Thymus (tissue), 11 donors: ENCODE measurements around the gene RBPMS2. TPM values are rescaled to one million over a fixed set of nuclear protein-coding genes. Genes with fewer than 3 reads are reported as not detected.

Source experiments
- DNase-seq, 9 donors: peaks; one replicate each; pipeline ENCODE4 v3.0.0-alpha.2; 2013; ENCODE audit warnings: low spot score in 9 of 9, low read depth in 6 of 9, missing footprints in 1 of 9
- H3K27ac ChIP-seq, 2 donors: one replicate each; pipeline ENCODE4 v1.5.1; 2013; ENCODE audit warnings: control low read depth in 1 of 2, low read depth in 1 of 2, low read length in 1 of 2, mild to moderate bottlenecking in 1 of 2, moderate library complexity in 1 of 2
- H3K27me3 ChIP-seq, 2 donors: one replicate each; pipeline ENCODE4 v1.5.1; 2013; ENCODE audit warnings: low read length in 1 of 2; ENCODE audit not compliant: control insufficient read depth in 2 of 2, insufficient read depth in 1 of 2
- H3K36me3 ChIP-seq, 2 donors: one replicate each; pipeline ENCODE4 v1.5.1; 2013; ENCODE audit warnings: low read length in 1 of 2, mild to moderate bottlenecking in 1 of 2, moderate library complexity in 1 of 2; ENCODE audit not compliant: control insufficient read depth in 2 of 2, insufficient read depth in 2 of 2
- H3K4me1 ChIP-seq, 2 donors: one replicate each; pipeline ENCODE4 v1.5.1; 2013; ENCODE audit warnings: low read length in 2 of 2; ENCODE audit not compliant: control insufficient read depth in 2 of 2, insufficient read depth in 2 of 2
- H3K4me3 ChIP-seq, 2 donors: one replicate each; pipeline ENCODE4 v1.5.1; 2013; ENCODE audit warnings: low read length in 2 of 2, control low read depth in 1 of 2, mild to moderate bottlenecking in 1 of 2
- H3K9me3 ChIP-seq, 2 donors: one replicate each; pipeline ENCODE4 v1.5.1; 2013; ENCODE audit warnings: low read length in 1 of 2, mild to moderate bottlenecking in 1 of 2; ENCODE audit not compliant: control insufficient read depth in 2 of 2, insufficient read depth in 1 of 2
- WGBS: extraction: QIAGEN DNeasy Blood & Tissue Kit; methylation state at CpG from one replicate; pipeline ENCODE4 v1.1.7; 2013; 5-methylcytosine and 5-hydroxymethylcytosine counted together
- polyA plus RNA-seq: library from polyadenylated mRNA; stranded (reverse); fragments of 200-250 nt; gene quantifications from one replicate; pipeline ENCODE4 v1.2.3, GENCODE V29; 2013
- total RNA-seq: library from RNA; stranded (reverse); fragments of 120-200 nt; gene quantifications from one replicate; pipeline ENCODE4 v1.2.4, GENCODE V29; 2013
- donor health status: healthy.

The RBPMS2 gene
- total and polyA plus RNA-seq, 2 donors = 0.19 to 4.2 TPM

DNA sequence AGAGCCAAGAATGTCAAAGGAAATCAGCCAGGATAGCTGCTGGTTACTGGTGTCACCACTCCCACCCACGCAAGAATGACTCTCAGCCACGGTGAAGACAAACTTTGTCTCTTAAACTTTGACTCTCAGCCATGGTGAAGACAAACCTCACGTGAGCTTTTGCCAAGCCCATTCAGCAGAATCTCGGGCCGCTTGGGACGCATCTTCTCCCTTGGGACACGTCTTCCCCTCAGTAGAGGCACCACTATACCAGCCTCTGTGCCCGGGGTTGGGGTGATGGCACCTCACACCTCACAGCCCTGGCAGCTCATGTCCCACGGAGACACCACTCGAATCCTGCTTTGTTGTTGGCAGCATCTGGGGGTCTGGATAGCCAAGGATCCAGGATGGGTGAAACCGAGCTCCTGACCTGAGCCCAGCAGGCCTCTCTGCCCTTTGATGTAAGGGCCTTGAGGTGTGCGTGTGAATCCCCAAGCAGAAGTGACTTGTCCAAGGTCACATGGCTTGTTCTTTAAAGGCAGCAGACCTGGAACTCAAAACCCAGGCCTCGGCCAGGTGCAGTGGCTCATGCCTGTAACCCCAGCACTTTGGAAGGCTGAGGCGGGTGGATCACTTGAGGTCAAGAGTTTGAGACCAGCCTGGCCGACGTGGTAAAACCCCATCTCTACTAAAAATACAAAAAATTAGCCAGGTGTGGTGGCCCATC, 21.8 kb downstream of the RBPMS2 start:
- peaks cover 0 to 7% of the 10 kb centered on the region in 2 donors for H3K4me1 ChIP-seq
- no peak overlapping the region for H3K4me3 ChIP-seq
- no peaks in the 10 kb centered on the region for H3K27me3 ChIP-seq
- H3K9me3 ChIP-seq = no peaks in the 10 kb centered on the region
- no peak overlapping the region for H3K27ac ChIP-seq
- WGBS = 96% methylated on average over 16 of the region's 16 CpGs
- DNase-seq = no peak
- no peaks in the 10 kb centered on the region for H3K36me3 ChIP-seq

DNA sequence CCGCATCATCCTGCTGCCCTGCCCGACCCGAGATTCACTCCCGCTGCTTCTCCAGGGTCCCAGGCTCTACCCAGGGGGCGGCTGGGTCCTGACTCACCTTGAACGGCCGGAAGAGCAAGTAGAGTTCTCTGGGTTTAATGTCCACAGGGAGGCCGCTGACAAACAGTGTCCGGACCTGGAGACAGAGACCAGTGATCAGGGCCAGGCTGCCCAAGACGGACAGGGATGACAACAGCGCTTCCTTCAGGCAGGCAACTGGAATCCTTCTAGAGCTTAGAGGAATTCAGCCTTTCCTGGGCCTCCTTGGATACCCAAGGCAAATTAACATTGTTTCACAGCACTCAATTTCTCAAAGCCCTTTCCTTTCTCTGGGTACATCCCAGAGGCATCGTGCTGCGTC, 23.9 kb downstream of the RBPMS2 start:
- Histone ChIP-seq H3K36me3 (no peaks in the 10 kb centered on the region), H3K9me3 (no peaks in the 10 kb centered on the region), H3K27ac (no peak overlapping the region), H3K4me1 (peaks cover 0 to 19% of the 10 kb centered on the region in 2 donors), H3K27me3 (no peaks in the 10 kb centered on the region), H3K4me3 (no peak overlapping the region)
- no peak for DNase-seq
- WGBS = 98% methylated on average over 13 of the region's 13 CpGs

DNA sequence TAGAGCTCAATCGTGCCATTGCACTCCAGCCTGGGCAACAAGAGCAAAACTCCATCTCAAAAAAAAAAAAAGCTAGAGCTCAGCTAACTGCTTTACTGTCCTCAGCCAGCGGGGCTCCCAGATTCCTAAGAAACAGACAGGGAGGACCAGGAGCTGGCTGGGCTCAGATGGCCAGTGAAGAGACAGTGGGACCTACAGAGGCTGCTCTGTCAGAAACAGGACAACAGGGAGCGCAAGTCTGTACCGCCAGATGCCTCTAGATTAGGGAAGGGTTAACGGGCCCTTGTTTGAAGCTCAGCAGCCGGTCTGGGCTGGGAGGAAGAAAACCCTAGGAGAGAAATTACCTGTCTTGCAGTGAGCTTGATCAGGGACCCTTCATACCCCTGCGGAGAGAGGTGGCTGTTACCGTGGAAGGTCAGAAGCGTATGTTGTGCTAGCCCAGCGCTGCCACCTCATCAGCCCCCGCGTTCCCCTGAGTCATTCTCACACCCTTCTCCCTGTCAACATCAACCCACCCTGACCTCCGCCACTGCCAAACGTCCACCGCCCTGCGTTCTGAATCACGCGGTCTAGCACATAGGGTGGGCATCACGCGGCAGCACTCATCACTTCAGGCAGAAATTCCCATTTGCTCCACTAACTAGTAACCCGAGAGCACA, 25.3 kb downstream of the RBPMS2 start:
- no peak for DNase-seq
- 89% methylated on average over 21 of the region's 21 CpGs for whole genome bisulfite sequencing

DNA sequence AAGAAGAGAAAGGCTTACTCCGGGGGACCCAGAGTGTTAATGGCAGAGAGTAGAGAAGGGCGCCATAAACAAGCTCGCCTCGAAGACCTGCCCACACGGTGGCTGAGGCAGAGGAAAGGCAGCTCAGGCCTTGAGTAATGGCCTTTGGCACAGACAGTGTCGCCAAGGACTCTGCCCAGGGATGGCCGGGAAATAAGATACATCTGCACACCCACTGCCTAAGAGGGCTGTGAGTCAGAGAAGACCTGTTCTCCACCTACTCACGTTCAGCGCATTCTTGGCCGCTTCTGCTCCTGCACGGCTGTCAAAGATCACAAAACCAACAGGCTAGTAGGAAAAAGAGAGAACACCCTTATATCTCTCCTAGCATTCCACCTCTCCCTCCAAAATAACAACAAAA, 26.2 kb downstream of the RBPMS2 start:
- peaks cover 0 to 20% of the 10 kb centered on the region in 2 donors for H3K4me1 ChIP-seq
- no peaks in the 10 kb centered on the region for H3K36me3 ChIP-seq
- no peaks in the 10 kb centered on the region for H3K9me3 ChIP-seq
- no peak for DNase-seq
- WGBS = 93% methylated on average over 11 of the region's 11 CpGs
- H3K27ac ChIP-seq = peak overlapping the region in 1 of 2 donors; percentile 42
- no peaks in the 10 kb centered on the region for H3K27me3 ChIP-seq
- H3K4me3 ChIP-seq = no peak overlapping the region

More for the DNA sequence above, 25.3 kb downstream of the RBPMS2 start:
- Histone ChIP-seq H3K4me1 (peaks cover 0 to 20% of the 10 kb centered on the region in 2 donors), H3K4me3 (no peak overlapping the region), H3K27ac (no peak overlapping the region), H3K9me3 (no peaks in the 10 kb centered on the region), H3K36me3 (no peaks in the 10 kb centered on the region), H3K27me3 (no peaks in the 10 kb centered on the region)

DNA sequence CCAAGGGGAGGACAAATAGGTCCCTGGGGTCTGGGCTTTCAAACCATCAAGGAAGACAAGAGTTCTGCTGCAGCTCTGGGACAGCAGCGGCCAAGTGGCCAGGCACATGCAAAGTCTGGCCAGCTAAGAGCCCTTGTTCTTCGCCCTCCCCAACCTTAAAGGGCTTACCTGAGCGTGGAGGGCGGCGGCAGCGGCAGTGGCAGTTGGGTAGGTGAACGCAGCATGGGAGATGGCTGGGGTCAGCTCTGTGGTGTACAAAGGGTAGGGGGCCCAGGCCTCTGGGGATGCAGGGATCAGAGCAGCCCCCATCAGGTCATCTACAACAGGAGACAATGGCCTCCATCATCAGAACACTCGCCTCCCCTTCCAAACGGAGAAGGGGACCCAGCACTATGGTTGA, 27.1 kb downstream of the RBPMS2 start:
- Histone ChIP-seq H3K4me3 (no peak overlapping the region), H3K4me1 (peaks cover 0 to 18% of the 10 kb centered on the region in 2 donors), H3K36me3 (no peaks in the 10 kb centered on the region), H3K27me3 (no peaks in the 10 kb centered on the region), H3K9me3 (no peaks in the 10 kb centered on the region), H3K27ac (peak overlapping the region in 1 of 2 donors; percentile 56)
- no peak for DNase-seq
- WGBS = 98% methylated on average over 9 of the region's 9 CpGs

DNA sequence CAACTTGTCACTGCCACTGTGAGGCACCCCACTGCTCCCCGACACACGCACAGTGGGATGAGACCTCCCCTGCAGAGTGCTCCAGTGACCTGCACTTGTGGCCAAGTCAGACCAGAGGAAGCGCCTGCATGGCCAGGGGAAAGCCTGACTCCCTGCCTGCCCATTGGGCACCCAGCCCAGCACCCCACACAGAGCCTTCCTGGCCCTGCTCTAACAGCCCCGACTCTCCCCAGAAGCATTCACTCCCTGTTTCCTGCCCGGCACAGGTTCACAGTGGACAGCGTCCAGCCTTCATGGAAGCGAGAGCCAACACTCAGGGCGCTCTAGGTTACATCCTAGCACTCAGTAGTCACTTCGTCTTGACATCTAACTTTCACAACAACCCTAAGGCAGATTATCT, 27.8 kb downstream of the RBPMS2 start:
- H3K4me1 ChIP-seq = peaks cover 0 to 18% of the 10 kb centered on the region in 2 donors
- H3K27ac ChIP-seq = no peak overlapping the region
- no peaks in the 10 kb centered on the region for H3K9me3 ChIP-seq
- WGBS = 91% methylated on average over 9 of the region's 9 CpGs
- H3K27me3 ChIP-seq = no peaks in the 10 kb centered on the region
- H3K4me3 ChIP-seq = no peak overlapping the region
- DNase-seq = no peak
- no peaks in the 10 kb centered on the region for H3K36me3 ChIP-seq

DNA sequence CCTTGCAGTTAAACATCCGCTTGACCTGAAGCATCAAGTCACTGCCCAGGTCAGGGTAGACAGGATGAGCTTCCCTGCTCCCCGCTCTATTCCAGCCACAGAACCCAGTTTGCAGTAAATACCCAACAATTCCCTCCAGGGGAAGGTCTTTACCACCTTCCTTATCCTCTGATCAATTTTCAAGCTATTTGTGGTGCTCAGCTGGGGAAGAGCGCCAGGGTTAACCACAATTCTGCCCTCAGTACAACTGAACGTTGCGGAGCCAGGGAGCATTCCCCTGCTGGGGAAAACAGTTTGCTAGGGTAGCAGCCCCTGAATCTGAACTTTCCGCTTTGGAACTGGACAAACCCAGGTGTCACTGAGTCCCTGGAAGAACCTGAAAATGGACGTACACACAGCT, 28.5 kb downstream of the RBPMS2 start:
- Histone ChIP-seq H3K36me3 (no peaks in the 10 kb centered on the region), H3K4me1 (peaks cover 0 to 18% of the 10 kb centered on the region in 2 donors), H3K27me3 (no peaks in the 10 kb centered on the region), H3K4me3 (no peak overlapping the region), H3K27ac (no peak overlapping the region), H3K9me3 (no peaks in the 10 kb centered on the region)
- 47% methylated on average over 7 of the region's 7 CpGs for WGBS
- no peak for DNase-seq

DNA sequence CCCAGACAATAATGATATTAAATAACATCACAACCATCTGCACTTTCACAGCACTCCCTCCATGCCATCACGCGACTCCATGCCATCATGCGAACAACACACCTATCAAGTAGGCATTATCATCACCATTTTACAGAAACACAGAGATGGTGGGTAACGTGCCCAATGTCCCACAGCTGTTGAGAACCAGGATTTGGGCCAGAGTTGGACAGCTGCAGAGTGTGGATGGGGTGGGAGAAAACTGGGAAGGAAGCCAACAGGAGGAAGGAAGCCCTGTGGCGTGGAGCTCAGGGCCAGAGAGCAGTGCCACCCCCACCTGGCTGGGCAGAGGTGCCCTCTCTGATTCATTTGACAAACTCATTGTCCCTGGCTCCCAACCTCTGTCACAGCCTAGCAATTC, 29.0 kb downstream of the RBPMS2 start:
- Histone ChIP-seq H3K9me3 (no peaks in the 10 kb centered on the region), H3K4me3 (no peak overlapping the region)

DNA sequence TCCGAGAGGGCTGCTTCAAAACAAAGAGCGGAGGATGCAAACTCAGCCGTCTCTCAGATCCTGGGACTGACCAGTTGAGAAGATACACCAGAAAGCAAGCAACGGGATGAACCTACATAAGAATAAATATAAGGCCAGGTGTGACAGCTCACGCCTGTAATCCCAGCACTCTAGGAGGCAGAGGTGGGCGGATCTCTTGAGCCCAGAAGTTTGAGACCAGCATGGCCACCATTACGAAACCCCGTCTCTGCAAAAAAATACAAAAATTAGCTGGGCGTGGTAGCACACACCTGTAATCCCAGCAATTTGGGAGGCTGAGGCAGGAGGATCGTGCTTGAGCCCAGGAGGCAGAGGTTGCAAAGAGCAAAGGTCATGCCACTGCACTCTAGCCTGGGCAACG, 31.7 kb downstream of the RBPMS2 start:
- Histone ChIP-seq H3K36me3 (no peaks in the 10 kb centered on the region), H3K9me3 (no peaks in the 10 kb centered on the region), H3K27me3 (no peaks in the 10 kb centered on the region), H3K27ac (no peak overlapping the region), H3K4me3 (no peak overlapping the region), H3K4me1 (peaks cover 0 to 28% of the 10 kb centered on the region in 2 donors)
- 97% methylated on average over 11 of the region's 11 CpGs for WGBS
- no peak for DNase-seq

More for the DNA sequence above, 29.0 kb downstream of the RBPMS2 start:
- WGBS = 89% methylated on average over 5 of the region's 5 CpGs
- DNase-seq = no peak
- Histone ChIP-seq H3K27me3 (no peaks in the 10 kb centered on the region), H3K27ac (no peak overlapping the region), H3K4me1 (peaks cover 0 to 18% of the 10 kb centered on the region in 2 donors), H3K36me3 (no peaks in the 10 kb centered on the region)
